GM06990 (cell line): Measurements from ENCODE around the gene SMARCAL1.
A peak's percentile ranks its signal among the peaks of the same experiment; 100 is the strongest.

Source experiments
- DNase-seq: peaks from one replicate; pipeline ENCODE4 v3.0.0-alpha.2; 2011; ENCODE audit not compliant: insufficient read length; ENCODE audit errors: extremely low read depth
- H3K27me3 ChIP-seq: replicated peaks from 2 replicates; pipeline ENCODE4 v1.6.0; 2011; ENCODE audit warnings: low read length; ENCODE audit not compliant: control insufficient read depth, insufficient read depth
- H3K36me3 ChIP-seq: 2 replicates; pipeline ENCODE4 v1.5.1; 2011; ENCODE audit warnings: low read length; ENCODE audit not compliant: control insufficient read depth, insufficient read depth
- H3K4me3 ChIP-seq: replicated peaks from 2 replicates; pipeline ENCODE4 v1.5.1; 2011; ENCODE audit warnings: low read depth, mild to moderate bottlenecking, control low read depth, low read length
- CTCF ChIP-seq: IDR thresholded peaks from 2 replicates; pipeline ENCODE4 v1.5.1; 2011; ENCODE audit warnings: low read length, control low read depth, mild to moderate bottlenecking, inconsistent platforms; ENCODE audit not compliant: insufficient read depth, poor library complexity, severe bottlenecking

The SMARCAL1 gene

GRCh38 chr2:216369821-216370220, 42.5 kb upstream of the SMARCAL1 start:
- no peak overlapping the region for H3K4me3 ChIP-seq

GRCh38 chr2:216370961-216371712, 41.1 kb upstream of the SMARCAL1 start:
- H3K4me3 ChIP-seq = no peak overlapping the region
- H3K36me3 ChIP-seq = no peaks in the 10 kb centered on the region
- TF ChIP-seq CTCF = no peak
- no peak for DNase-seq
- peaks cover 1% of the 10 kb centered on the region; the same call in 1 of the 2 replicates for H3K27me3 ChIP-seq

More at GRCh38 chr2:216369821-216370220, 42.5 kb upstream of the SMARCAL1 start:
- no peak for DNase-seq
- no peak for TF ChIP-seq CTCF
- Histone ChIP-seq H3K36me3 (no peaks in the 10 kb centered on the region), H3K27me3 (peaks cover 1% of the 10 kb centered on the region; the same call in 1 of the 2 replicates)

- TF ChIP-seq CTCF = no peak
- Histone ChIP-seq H3K4me3 (no peak within 1 kb of the TSS), H3K27me3 (peaks cover under 1% of the 10 kb centered on the region; the same call in 1 of the 2 replicates), H3K36me3 (no peaks in the 10 kb centered on the region)
- DNase-seq = peak; percentile 51
Observed at GRCh38 chr2:216371721-216372702, 40.3 kb upstream of the SMARCAL1 start, which contains the start of gene MARCHF4. TSS of gene MARCHF4 (minus strand) at chr2:216372483. CDS start at chr2:216370260, 2,223 bp downstream.

GRCh38 chr2:216372761-216373291, 39.5 kb upstream of the SMARCAL1 start:
- TF ChIP-seq CTCF = no peak
- DNase-seq = no peak
- H3K36me3 ChIP-seq = no peaks in the 10 kb centered on the region
- no peaks in the 10 kb centered on the region; the same call in 1 of the 2 replicates for H3K27me3 ChIP-seq
- H3K4me3 ChIP-seq = no peak overlapping the region

- Histone ChIP-seq H3K27me3 (no peaks in the 10 kb centered on the region; the same call in none of the 2 replicates), H3K4me3 (no peak overlapping the region), H3K36me3 (no peaks in the 10 kb centered on the region)
- no peak for DNase-seq
- no peak for TF ChIP-seq CTCF
Observed at GRCh38 chr2:216373896-216374295, 38.4 kb upstream of the SMARCAL1 start.
